DMS53 treated with DMSO at 0.1 percent for 48 hours (cell line): Measurements from ENCODE around the gene DGKH.

Experiments used
- DNase-seq: peaks from one replicate; lab custom pipeline; 2025; ENCODE audit not compliant: unreplicated experiment; lab: John Stamatoyannopoulos, UW

The DGKH gene

GRCh38 chr13:42039946-42040729 is 8.3 kb upstream of the DGKH start:
- DNase-seq: peak; percentile 44

DNA sequence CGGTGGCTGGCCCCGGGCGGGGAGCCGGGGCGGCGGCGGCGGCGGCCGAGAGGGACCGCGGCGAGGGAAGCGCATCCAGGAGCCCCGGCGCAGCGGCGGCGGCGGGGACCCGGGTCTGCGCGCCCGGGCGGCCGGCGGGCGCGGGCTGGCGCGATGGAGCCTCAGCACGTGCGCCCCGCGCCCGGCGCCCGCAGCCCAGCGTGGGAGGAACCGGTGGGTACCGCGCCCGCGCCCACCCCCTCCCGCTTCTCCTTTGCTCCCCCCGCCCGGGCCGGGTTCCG is 7.8 kb upstream of the DGKH start:
- no peak for DNase-seq

DNA sequence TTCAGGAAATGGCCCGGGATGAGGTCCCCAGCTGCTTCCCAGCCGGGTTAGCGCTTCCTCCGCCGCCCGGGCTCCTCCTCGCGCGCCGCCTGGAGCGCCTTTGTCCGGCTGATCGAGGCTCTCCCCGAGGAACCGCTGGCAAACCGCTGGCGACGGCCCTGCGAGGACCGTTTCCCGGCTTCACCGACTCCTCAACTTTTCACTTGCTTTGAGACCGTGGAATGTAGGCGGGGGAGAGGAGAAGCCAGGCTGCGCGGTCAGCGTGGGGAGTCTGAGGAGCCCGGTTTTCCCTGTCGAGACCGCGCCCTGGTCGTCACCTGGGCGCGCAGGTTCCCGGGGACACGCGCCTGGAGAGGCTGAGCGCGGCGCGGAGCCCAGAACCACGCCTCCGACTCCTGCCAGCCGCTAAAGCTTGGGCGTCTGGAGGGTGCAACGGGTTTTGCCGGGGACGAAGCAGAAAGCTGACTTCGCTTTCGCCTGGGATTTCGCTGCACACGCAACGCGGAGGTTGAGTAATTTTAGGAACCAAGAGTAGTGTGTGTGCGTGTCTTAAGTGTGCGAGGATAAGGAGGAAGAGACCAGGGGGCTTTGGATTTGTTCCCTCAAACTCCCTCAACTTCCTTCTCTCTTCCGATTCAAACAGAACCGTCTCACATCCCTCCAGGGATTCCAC is 7.3 kb upstream of the DGKH start:
- DNase-seq: peak; percentile 18

DNA sequence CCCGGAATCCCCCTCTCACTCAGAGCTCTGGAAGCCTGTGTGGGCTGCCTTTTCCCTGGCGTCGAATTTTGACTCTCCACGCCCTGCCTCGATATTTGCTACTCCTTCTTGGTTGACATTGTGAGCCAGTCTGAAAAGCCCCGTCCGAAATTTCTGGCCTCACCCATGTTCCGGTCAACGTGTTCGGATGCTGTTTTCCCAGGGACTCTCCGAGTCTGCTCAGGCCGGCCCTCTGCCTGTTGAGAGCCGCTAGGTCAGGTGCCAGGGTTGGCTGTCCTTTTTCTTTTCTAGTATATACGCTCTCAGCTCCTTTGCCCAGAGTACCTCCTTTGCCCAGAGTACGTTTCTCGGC is 6.8 kb upstream of the DGKH start:
- DNase-seq: peak; percentile 16

GRCh38 chr13:42043676-42044075 is 4.8 kb upstream of the DGKH start:
- DNase-seq: no peak

GRCh38 chr13:42046448-42046847 is 2.0 kb upstream of the DGKH start:
- no peak for DNase-seq

DNA sequence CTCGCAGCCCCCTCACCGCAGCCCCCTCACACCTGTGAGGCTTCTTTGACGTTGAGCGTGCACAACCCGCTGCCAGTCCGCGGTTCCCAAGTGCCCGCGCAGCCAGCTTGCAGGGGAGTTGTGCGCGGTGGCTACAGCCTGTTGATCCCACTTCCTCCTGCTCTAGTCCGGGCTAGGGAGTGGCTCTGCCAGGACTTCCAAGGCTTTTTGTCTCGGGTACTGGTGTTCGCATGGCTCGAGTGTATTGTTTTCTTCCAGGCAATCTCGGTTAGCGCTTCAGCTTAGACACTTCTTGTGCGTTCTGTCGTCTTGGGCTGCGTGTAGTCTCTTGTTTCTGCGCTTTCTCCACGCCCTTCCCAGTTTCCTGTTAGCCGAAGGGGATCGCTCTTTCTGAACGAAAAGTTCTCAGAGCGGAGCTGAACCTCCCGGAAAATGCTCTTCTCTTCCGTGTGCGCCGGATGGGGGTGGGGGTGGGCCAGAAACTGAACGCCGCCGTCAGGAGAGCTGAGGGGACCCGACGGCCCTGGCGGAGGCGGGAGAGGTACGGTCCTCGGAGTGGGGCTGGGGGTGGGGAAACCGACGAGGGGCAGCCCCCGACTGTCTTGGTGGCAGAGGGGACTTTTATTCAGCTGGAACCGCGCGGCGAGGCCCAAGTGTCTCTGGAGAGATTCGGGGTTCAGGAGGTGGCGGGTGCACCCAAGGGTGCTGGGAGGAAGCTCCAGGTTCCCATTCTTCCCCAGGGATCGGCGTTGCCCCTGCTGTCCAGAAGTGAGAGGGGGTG is 697 bp upstream of the DGKH start:
- peak; percentile 28 for DNase-seq

DNA sequence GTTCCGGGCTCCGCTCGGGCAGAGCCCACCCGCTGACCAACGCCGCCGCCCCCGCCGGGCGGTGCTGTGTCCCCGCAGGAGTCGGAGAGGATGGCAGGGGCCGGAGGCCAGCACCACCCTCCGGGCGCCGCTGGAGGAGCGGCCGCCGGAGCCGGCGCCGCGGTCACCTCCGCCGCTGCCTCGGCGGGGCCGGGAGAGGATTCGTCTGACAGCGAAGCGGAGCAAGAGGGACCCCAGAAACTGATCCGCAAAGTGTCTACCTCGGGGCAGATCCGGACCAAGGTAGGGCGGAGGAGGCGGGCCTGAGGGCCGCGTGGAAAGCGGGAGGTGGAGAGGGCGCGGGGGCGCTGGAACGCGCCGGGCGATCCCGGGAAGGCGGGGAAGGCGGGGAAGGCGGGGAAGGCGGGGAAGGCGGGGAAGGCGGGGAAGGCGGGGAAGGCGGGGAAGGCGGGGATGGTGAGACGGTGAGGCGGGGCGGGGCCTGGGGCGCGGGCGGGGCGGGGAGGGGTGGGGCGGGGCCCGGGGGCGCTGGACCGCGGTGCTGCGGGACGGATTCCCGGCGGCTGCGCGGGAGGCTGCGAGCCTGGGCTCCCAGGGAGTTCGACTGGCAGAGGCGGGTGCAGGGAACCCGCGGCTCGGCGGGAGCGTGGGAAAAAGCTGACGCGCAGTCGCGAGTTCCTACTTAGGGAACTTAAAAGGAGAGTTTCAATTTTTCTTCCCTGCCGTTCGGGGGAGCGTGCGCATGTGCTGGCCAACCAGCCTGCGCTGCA is 421 bp downstream of the DGKH start:
- DNase-seq: peak; percentile 14

DNA sequence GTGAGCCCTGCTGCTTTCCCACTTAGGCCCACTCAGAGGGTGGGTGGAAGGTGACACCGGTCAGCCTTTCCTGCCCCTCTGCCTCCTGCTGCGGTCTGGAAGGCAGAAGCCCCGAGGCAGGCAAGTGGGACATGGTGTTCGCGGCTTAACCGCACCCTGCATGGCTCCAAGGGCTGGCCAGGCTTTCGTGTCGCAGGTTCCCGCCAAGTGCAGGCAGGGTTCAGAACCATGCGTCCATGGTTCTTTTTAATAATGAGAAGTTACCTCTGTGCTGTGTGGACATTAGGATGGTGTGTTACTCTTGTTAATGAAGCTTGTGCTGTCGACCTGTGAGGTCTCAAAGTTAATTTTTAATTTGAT is 986 bp downstream of the DGKH start:
- no peak for DNase-seq

DNA sequence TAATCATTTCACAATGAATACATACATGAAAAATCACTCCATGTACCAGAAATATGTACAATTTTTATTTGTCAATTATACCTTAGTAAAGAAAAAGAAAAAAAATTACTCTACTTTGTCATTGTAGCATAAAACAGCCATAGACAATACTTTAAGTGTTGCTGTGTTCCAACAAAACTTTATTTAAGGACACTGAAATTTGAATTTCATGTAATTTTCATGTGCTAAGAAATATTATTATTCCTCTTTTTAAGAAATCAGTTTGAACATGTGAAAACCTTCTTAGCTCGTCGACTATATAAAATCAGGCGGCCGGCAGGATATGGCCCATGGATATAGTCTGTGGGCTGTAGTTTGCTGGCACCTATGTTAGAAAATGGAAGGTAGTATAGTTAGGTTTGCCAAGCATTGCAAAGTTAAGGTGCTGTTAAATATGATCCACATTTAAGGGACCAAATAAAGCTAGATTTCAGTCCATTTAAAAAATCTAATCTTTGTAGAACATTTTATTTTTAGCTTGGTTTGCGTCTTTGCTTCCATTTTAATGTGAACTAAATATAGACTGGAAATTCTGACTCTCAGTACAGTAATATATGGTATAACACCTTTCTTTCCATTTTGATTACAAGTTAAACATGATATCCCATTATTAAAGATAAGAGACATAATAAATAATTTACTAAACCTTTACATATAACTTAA is 6.5 kb downstream of the DGKH start:
- no peak for DNase-seq

DNA sequence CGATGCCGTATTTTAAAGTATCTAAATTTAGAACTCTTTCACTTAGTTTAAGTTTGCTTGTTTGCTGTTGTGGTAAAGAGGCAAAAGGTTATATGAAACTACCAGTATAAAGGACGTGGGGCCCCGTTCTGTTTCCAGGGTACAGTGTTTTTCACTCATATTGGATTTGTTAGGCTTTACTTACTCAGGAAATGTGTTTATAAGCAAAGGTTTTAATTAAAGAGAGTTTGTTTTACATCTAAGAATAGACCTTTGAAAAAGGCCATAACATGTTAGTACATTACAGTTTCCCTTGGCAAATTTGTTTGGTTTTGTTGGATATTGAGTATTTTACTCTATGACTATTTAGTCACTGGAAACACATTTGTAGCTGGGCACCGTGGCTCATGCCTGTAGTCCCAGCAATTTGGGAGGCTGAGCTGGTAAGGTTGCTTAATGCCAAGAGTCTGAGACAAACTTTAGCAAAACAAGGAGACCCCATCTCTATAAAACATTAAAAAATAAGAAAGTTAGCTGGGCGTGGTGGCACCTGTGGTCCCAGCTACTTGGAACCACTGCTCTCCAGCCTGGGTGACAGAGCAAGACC is 7.1 kb downstream of the DGKH start:
- DNase-seq: no peak

- DNase-seq: no peak
Observed at GRCh38 chr13:42056146-42056545, 7.7 kb downstream of the DGKH start.

GRCh38 chr13:42056583-42056982 is 8.1 kb downstream of the DGKH start:
- DNase-seq: no peak

GRCh38 chr13:42057918-42058530 is 9.6 kb downstream of the DGKH start:
- no peak for DNase-seq

DNA sequence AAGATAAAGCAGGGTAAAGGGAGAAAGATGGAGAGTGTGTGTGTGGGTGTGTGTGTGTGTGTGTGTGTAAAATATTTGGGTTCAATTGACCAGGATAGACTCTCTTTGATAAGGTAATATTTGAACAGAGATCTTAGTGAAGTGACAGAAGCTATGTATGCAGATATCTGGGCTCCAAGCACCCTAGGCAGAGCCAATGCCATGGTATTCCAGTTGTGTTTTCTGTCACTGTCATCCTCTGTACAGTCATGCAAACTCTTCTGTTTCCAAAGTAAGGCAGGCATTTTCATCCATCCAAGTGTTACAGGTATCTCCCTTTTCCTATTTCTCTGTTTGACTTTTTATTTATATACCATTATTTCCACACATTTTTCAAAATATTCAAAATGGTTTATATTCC is 13.5 kb downstream of the DGKH start:
- no peak for DNase-seq

GRCh38 chr13:42063105-42063504 is 14.7 kb downstream of the DGKH start:
- no peak for DNase-seq

- no peak for DNase-seq
Observed at GRCh38 chr13:42064259-42064658, 15.8 kb downstream of the DGKH start.

- DNase-seq: no peak
Observed at GRCh38 chr13:42064966-42065365, 16.5 kb downstream of the DGKH start.

DNA sequence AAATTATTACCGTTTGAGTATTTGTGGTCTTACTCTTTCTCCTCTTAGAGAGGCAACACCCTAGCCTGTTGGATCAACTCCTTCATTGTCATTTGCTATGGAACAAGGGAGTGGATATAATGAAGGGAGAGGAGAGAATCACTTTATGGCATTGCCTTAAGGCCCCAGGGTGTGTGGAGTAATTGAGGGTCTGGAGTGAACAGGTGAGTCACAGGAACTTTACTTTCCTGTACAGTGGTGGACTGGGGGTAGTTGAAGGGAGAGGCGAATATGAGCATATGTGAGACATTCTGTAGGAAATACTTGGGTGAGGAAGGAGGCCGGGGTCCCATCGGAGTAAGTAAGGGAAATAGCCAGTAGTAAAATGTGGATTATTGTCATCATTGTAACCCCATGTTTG is 17.0 kb downstream of the DGKH start:
- DNase-seq: no peak

DNA sequence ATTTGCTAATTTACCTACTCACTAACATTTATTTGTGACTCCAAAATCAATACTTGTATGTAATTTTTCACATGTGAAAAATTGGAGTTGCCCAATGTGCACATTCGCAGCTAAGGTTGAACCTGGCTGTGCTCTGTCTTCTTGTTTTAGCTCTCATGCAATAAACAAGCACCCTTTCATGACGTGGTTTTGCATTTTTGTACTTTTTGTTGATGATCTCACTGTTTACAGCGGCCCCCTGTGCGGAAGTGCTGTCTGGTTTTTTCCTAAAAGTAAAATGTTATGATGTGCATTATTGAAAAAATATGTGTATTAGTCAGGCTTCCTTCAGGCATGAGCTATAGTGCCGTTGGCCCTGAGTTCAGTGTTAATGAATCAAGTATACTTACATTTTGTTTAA is 18.1 kb downstream of the DGKH start:
- DNase-seq: no peak
